Ecto neural progenitor cell (in vitro differentiated cells): ENCODE results near the gene CPNE4.
"Not testable (repeated sequence)": the region's sequence is repeated elsewhere in the genome, so short reads cannot be mapped to it uniquely, and the experiment has no call there.

ENCODE experiments used
- DNase-seq: peaks from one replicate; pipeline ENCODE4 v3.0.0-alpha.2; 2018; ENCODE audit warnings: low spot score

The CPNE4 gene

GRCh38 chr3:131535596-131535995 is 499.2 kb downstream of the CPNE4 start:
- DNase-seq, result no peak

GRCh38 chr3:131535131-131535530 is 499.7 kb downstream of the CPNE4 start:
- no peak for DNase-seq

GRCh38 chr3:131532645-131533044 is 502.2 kb downstream of the CPNE4 start:
- no peak for DNase-seq

- no peak for DNase-seq
These were observed 504.0 kb downstream of the CPNE4 start for GRCh38 chr3:131530843-131531242.

- no peak for DNase-seq
These were observed 504.4 kb downstream of the CPNE4 start for GRCh38 chr3:131530388-131530787.

GRCh38 chr3:131526801-131527347 is 507.9 kb downstream of the CPNE4 start:
- DNase-seq, result peak; percentile 92

- DNase-seq, result peak; percentile 49
These were observed 516.1 kb downstream of the CPNE4 start for GRCh38 chr3:131518680-131519079.

- DNase-seq, result no peak
These were observed 529.4 kb downstream of the CPNE4 start for GRCh38 chr3:131505421-131505820.

GRCh38 chr3:131503320-131503635 is 531.5 kb downstream of the CPNE4 start:
- DNase-seq, result no peak

- peak; percentile 89 for DNase-seq
These were observed 532.1 kb downstream of the CPNE4 start, which contains the start of gene MRPL3 for GRCh38 chr3:131502530-131503319. Gene MRPL3, minus strand, starts transcription at chr3:131502971. Its CDS starts 150 bp downstream, at chr3:131502821.

- no peak for DNase-seq
These were observed 532.9 kb downstream of the CPNE4 start for GRCh38 chr3:131501949-131502348.

GRCh38 chr3:131494706-131495105 is 540.1 kb downstream of the CPNE4 start:
- DNase-seq, result no peak

GRCh38 chr3:131491775-131492174 is 543.0 kb downstream of the CPNE4 start:
- no peak for DNase-seq

GRCh38 chr3:131491084-131491483 is 543.7 kb downstream of the CPNE4 start:
- DNase-seq, result no peak

- not testable (repeated sequence) for DNase-seq
These were observed 548.3 kb downstream of the CPNE4 start for GRCh38 chr3:131486545-131486944.

GRCh38 chr3:131485119-131485518 is 549.7 kb downstream of the CPNE4 start:
- DNase-seq, result no peak

- no peak for DNase-seq
These were observed 550.2 kb downstream of the CPNE4 start for GRCh38 chr3:131484496-131485111.
